ENCODE measurements around the gene TESK2.
"Not testable (repeated sequence)": the region's sequence is repeated elsewhere in the genome, so short reads cannot be mapped to it uniquely, and the experiment has no call there.

The TESK2 gene

GRCh38 chr1:45410850-45411509 is 80.0 kb downstream of the TESK2 start:
- DNase-seq = peak; percentile 70

GRCh38 chr1:45409276-45409675 is 81.7 kb downstream of the TESK2 start:
- DNase-seq = no peak

- no peak for DNase-seq
Observed at GRCh38 chr1:45407629-45408287, 83.2 kb downstream of the TESK2 start.

- no peak for DNase-seq
Observed at GRCh38 chr1:45405636-45406035, 85.3 kb downstream of the TESK2 start.

GRCh38 chr1:45403718-45404117 is 87.2 kb downstream of the TESK2 start:
- DNase-seq = no peak

GRCh38 chr1:45403298-45403697 is 87.7 kb downstream of the TESK2 start:
- DNase-seq = no peak

GRCh38 chr1:45401524-45401923 is 89.4 kb downstream of the TESK2 start:
- DNase-seq = no peak

- no peak for DNase-seq
Observed at GRCh38 chr1:45400049-45400448, 90.9 kb downstream of the TESK2 start.

GRCh38 chr1:45397285-45397684 is 93.7 kb downstream of the TESK2 start:
- no peak for DNase-seq

- no peak for DNase-seq
Observed at GRCh38 chr1:45395582-45395981, 95.4 kb downstream of the TESK2 start.

GRCh38 chr1:45395051-45395450 is 95.9 kb downstream of the TESK2 start:
- DNase-seq = no peak

GRCh38 chr1:45394342-45394741 is 96.6 kb downstream of the TESK2 start:
- no peak for DNase-seq

GRCh38 chr1:45393718-45394302 is 97.2 kb downstream of the TESK2 start:
- DNase-seq = no peak

GRCh38 chr1:45386219-45386618 is 104.7 kb downstream of the TESK2 start:
- no peak for DNase-seq

- no peak for DNase-seq
Observed at GRCh38 chr1:45385302-45385701, 105.7 kb downstream of the TESK2 start.

GRCh38 chr1:45384213-45384612 is 106.8 kb downstream of the TESK2 start:
- not testable (repeated sequence) for DNase-seq

- no peak for DNase-seq
Observed at GRCh38 chr1:45383191-45383590, 107.8 kb downstream of the TESK2 start.

- no peak for DNase-seq
Observed at GRCh38 chr1:45381243-45381642, 109.7 kb downstream of the TESK2 start.

- DNase-seq = no peak
Observed at GRCh38 chr1:45380730-45381129, 110.2 kb downstream of the TESK2 start.

- no peak for DNase-seq
Observed at GRCh38 chr1:45380125-45380524, 110.8 kb downstream of the TESK2 start.

- no peak for DNase-seq
Observed at GRCh38 chr1:45379524-45379923, 111.4 kb downstream of the TESK2 start.

GRCh38 chr1:45378184-45378583 is 112.8 kb downstream of the TESK2 start:
- DNase-seq = no peak

GRCh38 chr1:45375104-45376090 is 115.6 kb downstream of the TESK2 start:
- peak; percentile 22 for DNase-seq
